NCI-H187 treated with DMSO at 0.1 percent for 48 hours (cell line): ENCODE results near the gene GBP1.
"Not testable (repeated sequence)": the region's sequence is repeated elsewhere in the genome, so short reads cannot be mapped to it uniquely, and the experiment has no call there.

ENCODE experiments used
- DNase-seq: peaks from one replicate; lab custom pipeline; 2025; lab: John Stamatoyannopoulos, UW

GBP1 gene

GRCh38 chr1:89051955-89052312 lies 13.1 kb downstream of the GBP1 start:
- DNase-seq: no peak

GRCh38 chr1:89051300-89051954 lies 13.6 kb downstream of the GBP1 start:
- no peak for DNase-seq

GRCh38 chr1:89050649-89051033 lies 14.4 kb downstream of the GBP1 start:
- no peak for DNase-seq

GRCh38 chr1:89049901-89050648 lies 14.9 kb downstream of the GBP1 start:
- not testable (repeated sequence) for DNase-seq

GRCh38 chr1:89049187-89049586 lies 15.8 kb downstream of the GBP1 start:
- DNase-seq: not testable (repeated sequence)

GRCh38 chr1:89047734-89048133 lies 17.3 kb downstream of the GBP1 start:
- no peak for DNase-seq

GRCh38 chr1:89046318-89047183 lies 18.5 kb downstream of the GBP1 start:
- not testable (repeated sequence) for DNase-seq

- DNase-seq: no peak
These were observed 19.9 kb downstream of the GBP1 start for GRCh38 chr1:89044970-89045721.

GRCh38 chr1:89043940-89044339 lies 21.1 kb downstream of the GBP1 start:
- no peak for DNase-seq

- DNase-seq: no peak
These were observed 22.5 kb downstream of the GBP1 start for GRCh38 chr1:89042491-89042890.

- DNase-seq: no peak
These were observed 23.3 kb downstream of the GBP1 start for GRCh38 chr1:89041721-89042120.

- DNase-seq: no peak
These were observed 23.8 kb downstream of the GBP1 start for GRCh38 chr1:89041119-89041641.

GRCh38 chr1:89040315-89040626 lies 24.7 kb downstream of the GBP1 start:
- no peak for DNase-seq

GRCh38 chr1:89037186-89037585 lies 27.8 kb downstream of the GBP1 start:
- no peak for DNase-seq

- no peak for DNase-seq
These were observed 29.9 kb downstream of the GBP1 start for GRCh38 chr1:89035080-89035479.

- not testable (repeated sequence) for DNase-seq
These were observed 31.0 kb downstream of the GBP1 start for GRCh38 chr1:89034004-89034403.

- not testable (repeated sequence) for DNase-seq
These were observed 36.0 kb downstream of the GBP1 start for GRCh38 chr1:89029051-89029450.

GRCh38 chr1:89025928-89026327 lies 39.1 kb downstream of the GBP1 start:
- DNase-seq: no peak

- no peak for DNase-seq
These were observed 42.0 kb downstream of the GBP1 start for GRCh38 chr1:89023026-89023425.

GRCh38 chr1:89022167-89022959 lies 42.6 kb downstream of the GBP1 start, which contains the start of gene GBP3:
Gene GBP3, minus strand, starts transcription at chr1:89022866. Its CDS starts 2,145 bp downstream, at chr1:89020721.
- DNase-seq: no peak

- DNase-seq: not testable (repeated sequence)
These were observed 46.7 kb downstream of the GBP1 start for GRCh38 chr1:89018318-89018717.
